HCT116 (cell line): ENCODE measurements around the gene SCN8A. TPM values are rescaled to one million over a fixed set of nuclear protein-coding genes. Genes with fewer than 3 reads are reported as not detected.
A peak's percentile ranks its signal among the peaks of the same experiment; 100 is the strongest.

Experiments used
- ATAC-seq: fragments of 200-7000 bp; cut with Tn5 transposase; 2 replicates; pipeline ENCODE4 v1.9.1; 2020; ENCODE audit warnings: mild to moderate bottlenecking, moderate library complexity
- BruUV-seq: library from RNA; stranded (reverse); fragments of 400-500 nt; replicated peaks from 2 replicates; lab custom pipeline; 2021; lab: Mats Ljungman, UMichigan
- CTCF ChIA-PET: fragments of 300-600 bp; sonication (Branson Sonifier 250); formaldehyde crosslinking; loops from one replicate; lab custom pipeline; 2021; ENCODE audit warnings: antibody characterized with exemption; lab: Charles Lee
- POLR2A ChIA-PET: fragments of 300-600, 350-600 bp; sonication (Branson Sonifier 250); formaldehyde crosslinking; loops from one replicate; lab custom pipeline; 2021; ENCODE audit warnings: antibody characterized with exemption; lab: Charles Lee
- RAD21 ChIA-PET, 2 experiments: fragments of 300-600 bp; sonication (Branson Sonifier 250); formaldehyde crosslinking; loops; one replicate each; lab custom pipeline; 2023; ENCODE audit warnings: low total read pairs in 2 of 2; ENCODE audit not compliant: uncharacterized antibody in 2 of 2, unreplicated experiment in 2 of 2, low non-redundant PET in 1 of 2; lab: Charles Lee
- DNase-seq: peaks from one replicate; pipeline ENCODE4 v3.0.0-alpha.2; 2010; ENCODE audit warnings: low read depth, low spot score
- H2AFZ ChIP-seq: fragments of 200-600 bp; shearing (Covaris generic), sonication (generic); 2 replicates; pipeline ENCODE4 v1.6.1; 2017; ENCODE audit warnings: low read depth, mixed run types, mixed read lengths, antibody characterized with exemption, low read length; ENCODE audit not compliant: poor library complexity, severe bottlenecking
- H3K27ac ChIP-seq: 2 replicates; pipeline ENCODE4 v1.5.1; 2012; ENCODE audit warnings: low read depth, low read length
- H3K27me3 ChIP-seq: fragments of 200-600 bp; sonication (generic); 2 replicates; pipeline ENCODE4 v1.6.1; 2016; ENCODE audit warnings: mixed run types, low read length, mixed read lengths; ENCODE audit not compliant: insufficient read depth
- H3K36me3 ChIP-seq, 2 experiments: fragments of 200-500 bp in 1 of 2; fragments of 200-600 bp in 1 of 2; sonication (Bioruptor generic) in 1 of 2; sonication (generic) in 1 of 2; 2 replicates each; pipeline versions ENCODE4 v1.5.1 to v1.6.1; 2014 to 2016; ENCODE audit warnings: low read length in 2 of 2, inconsistent platforms in 1 of 2, mixed read lengths in 1 of 2, mixed run types in 1 of 2; ENCODE audit not compliant: insufficient read depth in 2 of 2, control insufficient read depth in 1 of 2
- H3K4me1 ChIP-seq, 2 experiments: fragments of 200-600 bp in 1 of 2; sonication (generic) in 1 of 2; 2 replicates each; pipeline versions ENCODE4 v1.5.1 to v1.6.1; 2012 to 2017; ENCODE audit warnings: low read length in 2 of 2, inconsistent platforms in 1 of 2, mild to moderate bottlenecking in 1 of 2, mixed read lengths in 1 of 2, mixed run types in 1 of 2, moderate library complexity in 1 of 2; ENCODE audit not compliant: insufficient read depth in 2 of 2, control insufficient read depth in 1 of 2
- H3K4me2 ChIP-seq: fragments of 200-600 bp; sonication (generic); 2 replicates; pipeline ENCODE4 v1.6.1; 2017; ENCODE audit warnings: mixed run types, low read length, mixed read lengths
- H3K4me3 ChIP-seq, 2 experiments: fragments of 200-600 bp in 1 of 2; sonication (generic) in 1 of 2; replicated peaks in 1 of 2; 2 replicates each; pipeline ENCODE4 v1.5.1; 2011 to 2016; ENCODE audit warnings: low read length in 2 of 2, control low read depth in 1 of 2, low read depth in 1 of 2, mild to moderate bottlenecking in 1 of 2, mixed read lengths in 1 of 2, mixed run types in 1 of 2
- H3K79me2 ChIP-seq: fragments of 200-600 bp; sonication (generic); 2 replicates; pipeline ENCODE4 v1.6.1; 2017; ENCODE audit warnings: mild to moderate bottlenecking, mixed run types, low read length, moderate library complexity, mixed read lengths; ENCODE audit not compliant: insufficient read depth
- H3K9ac ChIP-seq: fragments of 200-600 bp; sonication (generic); 2 replicates; pipeline ENCODE4 v1.6.1; 2016; ENCODE audit warnings: low read length, mixed read lengths
- H3K9me2 ChIP-seq: fragments of 200-600 bp; sonication (generic), shearing (Covaris generic); 2 replicates; pipeline ENCODE4 v1.6.1; 2017; ENCODE audit warnings: mixed run types, mild to moderate bottlenecking, moderate library complexity; ENCODE audit not compliant: insufficient read depth
- H3K9me3 ChIP-seq, 2 experiments: fragments of 200-500 bp in 1 of 2; fragments of 200-600 bp in 1 of 2; sonication (Bioruptor generic) in 1 of 2; sonication (generic) in 1 of 2; 2 replicates each; pipeline ENCODE4 v1.6.1; 2014 to 2017; ENCODE audit warnings: low read length in 2 of 2, mixed read lengths in 2 of 2, inconsistent platforms in 1 of 2, low read depth in 1 of 2, mild to moderate bottlenecking in 1 of 2, mixed run types in 1 of 2, moderate library complexity in 1 of 2; ENCODE audit not compliant: control insufficient read depth in 1 of 2, insufficient read depth in 1 of 2
- H4K20me1 ChIP-seq: fragments of 200-600 bp; sonication (generic), shearing (Covaris generic); 2 replicates; pipeline ENCODE4 v1.6.1; 2017; ENCODE audit warnings: mixed run types, mild to moderate bottlenecking, moderate library complexity; ENCODE audit not compliant: insufficient read depth
- ATF3 ChIP-seq: IDR thresholded peaks from 2 replicates; pipeline ENCODE4 v1.6.1; 2012
- ELF1 ChIP-seq: IDR thresholded peaks from 2 replicates; pipeline ENCODE4 v1.6.1; 2012; ENCODE audit warnings: low read depth, borderline replicate concordance
- JUND ChIP-seq: IDR thresholded peaks from 2 replicates; pipeline ENCODE4 v1.6.1; 2012
- REST ChIP-seq: IDR thresholded peaks from 2 replicates; pipeline ENCODE4 v1.6.1; 2012; ENCODE audit warnings: low read depth
- TCF7L2 ChIP-seq: IDR thresholded peaks from 2 replicates; pipeline ENCODE4 v1.7.0; 2011; ENCODE audit warnings: borderline replicate concordance, inconsistent platforms; ENCODE audit not compliant: insufficient read depth, insufficient read length; ENCODE audit errors: extremely low read depth
- YY1 ChIP-seq: IDR thresholded peaks from 2 replicates; pipeline ENCODE4 v1.6.1; 2011; ENCODE audit warnings: low read length, low read depth, moderate library complexity, mild to moderate bottlenecking; ENCODE audit not compliant: insufficient replicate concordance; ENCODE audit errors: extremely low read depth
- ZBTB33 ChIP-seq: IDR thresholded peaks from 2 replicates; pipeline ENCODE4 v1.6.1; 2011; ENCODE audit warnings: mild to moderate bottlenecking, low read length, moderate library complexity; ENCODE audit not compliant: insufficient replicate concordance; ENCODE audit errors: extremely low read depth
- intact Hi-C: fragments of 100-400 bp; cut with micrococcal nuclease; formaldehyde crosslinking; loops from 2 replicates; pipeline ENCODE4 v1.10.0; 2022
- total RNA-seq: library from RNA; stranded (reverse); gene quantifications from one replicate; pipeline ENCODE4 v1.2.1, GENCODE V29; 2021; ENCODE audit not compliant: unreplicated experiment

Gene SCN8A
- total RNA-seq, 1 experiment from 2014 or later = 7.1 TPM

- H3K9me3 ChIP-seq = no peaks in the 10 kb centered on the region
- no peak overlapping the region for H2AFZ ChIP-seq
- ChIA-PET CTCF (no interaction called here), RAD21 (no interaction called here), POLR2A (no interaction called here)
- H3K79me2 ChIP-seq = 0 out of 2 replicates have a peak, but pooled peaks cover 4% of the 10 kb centered on the region
- H3K27ac ChIP-seq = no peak overlapping the region
- no peak overlapping the region for H3K9ac ChIP-seq
- TSS peak; percentile 35 for BruUV-seq
- no peak overlapping the region for H3K4me3 ChIP-seq
- no peaks in the 10 kb centered on the region for H3K27me3 ChIP-seq
- no peaks in the 10 kb centered on the region for H3K36me3 ChIP-seq
- no peaks in the 10 kb centered on the region for H4K20me1 ChIP-seq
- ATAC-seq = no peak
- TF ChIP-seq ZBTB33 = no peak
- no peak for TF ChIP-seq ATF3
- no peak for TF ChIP-seq TCF7L2
- TF ChIP-seq JUND = no peak
- peak; percentile 65 for TF ChIP-seq REST
- TF ChIP-seq YY1 = no peak
- TF ChIP-seq ELF1 = no peak
- intact Hi-C loops = no loop called here
- no peak for DNase-seq
- peaks cover 5 to 13% of the 10 kb centered on the region in 2 experiments; a peak in 3 of 4 replicates for H3K4me1 ChIP-seq
- H3K4me2 ChIP-seq = no peak overlapping the region
- H3K9me2 ChIP-seq = no peaks in the 10 kb centered on the region
These were observed 2.5 kb downstream of the SCN8A start for GRCh38 chr12:51593539-51593938.
